HL-60 (cell line): ENCODE data around the gene PLD5.

Experiments
- DNase-seq, 2 experiments: peaks; one replicate each; pipeline ENCODE4 v3.0.0-alpha.2; 2010 to 2020; ENCODE audit warnings: low read depth in 1 of 2, low spot score in 1 of 2
- H3K27ac ChIP-seq: fragments of 250-450 bp; sonication (Bioruptor Pico); replicated peaks from 2 replicates; pipeline ENCODE4 v1.5.1; 2020; ENCODE audit warnings: mild to moderate bottlenecking, moderate library complexity
- H3K27me3 ChIP-seq: fragments of 250-450 bp; sonication (Bioruptor Pico); 2 replicates; pipeline ENCODE4 v1.5.1; 2021; ENCODE audit warnings: mild to moderate bottlenecking, moderate library complexity; ENCODE audit not compliant: insufficient read depth, poor library complexity, severe bottlenecking
- H3K4me3 ChIP-seq: replicated peaks from 2 replicates; pipeline ENCODE4 v1.5.1; 2011; ENCODE audit warnings: mild to moderate bottlenecking, control low read depth, low read length; ENCODE audit not compliant: insufficient read depth
- GABPA ChIP-seq: IDR thresholded peaks from 2 replicates; pipeline ENCODE4 v1.6.1; 2012; ENCODE audit warnings: low read depth
- POLR2AphosphoS5 ChIP-seq: IDR thresholded peaks from 2 replicates; pipeline ENCODE4 v1.6.1; 2012; ENCODE audit warnings: low read depth
- REST ChIP-seq: IDR thresholded peaks from 2 replicates; pipeline ENCODE4 v1.6.1; 2012; ENCODE audit warnings: low read depth; ENCODE audit not compliant: insufficient replicate concordance
- SPI1 ChIP-seq: IDR thresholded peaks from 2 replicates; pipeline ENCODE4 v1.6.1; 2012; ENCODE audit warnings: low read depth, mild to moderate bottlenecking, borderline replicate concordance
- TF ChIP-seq, protein P1 (sequence below): IDR thresholded peaks from one replicate; pipeline ENCODE4 v1.5.1; 2011; ENCODE audit warnings: low read length, control low read depth, inconsistent platforms; ENCODE audit not compliant: insufficient read depth

PLD5 gene

GRCh38 chr1:242425232-242425631, 99.3 kb downstream of the PLD5 start:
- no peak for DNase-seq
- no peak overlapping the region for H3K4me3 ChIP-seq
- TF ChIP-seq POLR2AphosphoS5 (no peak), GABPA (no peak), REST (no peak), SPI1 (no peak)
- TF ChIP-seq, protein P1, sequence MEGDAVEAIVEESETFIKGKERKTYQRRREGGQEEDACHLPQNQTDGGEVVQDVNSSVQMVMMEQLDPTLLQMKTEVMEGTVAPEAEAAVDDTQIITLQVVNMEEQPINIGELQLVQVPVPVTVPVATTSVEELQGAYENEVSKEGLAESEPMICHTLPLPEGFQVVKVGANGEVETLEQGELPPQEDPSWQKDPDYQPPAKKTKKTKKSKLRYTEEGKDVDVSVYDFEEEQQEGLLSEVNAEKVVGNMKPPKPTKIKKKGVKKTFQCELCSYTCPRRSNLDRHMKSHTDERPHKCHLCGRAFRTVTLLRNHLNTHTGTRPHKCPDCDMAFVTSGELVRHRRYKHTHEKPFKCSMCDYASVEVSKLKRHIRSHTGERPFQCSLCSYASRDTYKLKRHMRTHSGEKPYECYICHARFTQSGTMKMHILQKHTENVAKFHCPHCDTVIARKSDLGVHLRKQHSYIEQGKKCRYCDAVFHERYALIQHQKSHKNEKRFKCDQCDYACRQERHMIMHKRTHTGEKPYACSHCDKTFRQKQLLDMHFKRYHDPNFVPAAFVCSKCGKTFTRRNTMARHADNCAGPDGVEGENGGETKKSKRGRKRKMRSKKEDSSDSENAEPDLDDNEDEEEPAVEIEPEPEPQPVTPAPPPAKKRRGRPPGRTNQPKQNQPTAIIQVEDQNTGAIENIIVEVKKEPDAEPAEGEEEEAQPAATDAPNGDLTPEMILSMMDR = no peak

DNA sequence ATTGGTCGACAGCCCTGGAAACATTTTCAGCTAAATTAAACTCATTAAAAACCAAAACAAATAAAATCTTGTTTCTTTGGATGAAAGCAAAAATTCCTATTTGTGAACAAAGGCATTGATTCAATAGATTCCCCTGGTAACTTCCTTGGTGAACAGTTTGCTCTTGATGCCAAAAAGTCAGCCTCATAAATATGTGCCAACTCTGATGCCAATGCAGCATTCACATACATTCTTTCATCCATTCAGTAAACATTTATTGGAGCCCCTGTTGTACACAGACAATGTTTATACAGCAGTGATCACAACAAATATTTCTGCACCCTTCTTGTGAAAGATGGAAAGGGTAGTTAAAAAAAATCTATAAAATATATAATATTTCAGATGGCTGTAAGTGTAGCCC, 107.8 kb downstream of the PLD5 start:
- H3K27ac ChIP-seq = no peak overlapping the region
- no peak overlapping the region for H3K4me3 ChIP-seq
- no peak for DNase-seq
- TF ChIP-seq REST = no peak
- no peak for TF ChIP-seq GABPA
- H3K27me3 ChIP-seq = peaks cover 2% of the 10 kb centered on the region

More at GRCh38 chr1:242425232-242425631, 99.3 kb downstream of the PLD5 start:
- Histone ChIP-seq H3K27me3 (no peaks in the 10 kb centered on the region), H3K27ac (no peak overlapping the region)

GRCh38 chr1:242412921-242413320, 111.6 kb downstream of the PLD5 start:
- peak in 1 of 2 experiments; percentile 43 for DNase-seq
- TF ChIP-seq, protein P1 = no peak
- TF ChIP-seq POLR2AphosphoS5 (no peak), REST (no peak), GABPA (0 out of 2 replicates have a peak, but pooled peaks have one; percentile 35), SPI1 (peak; percentile 71)
- no peak overlapping the region for H3K4me3 ChIP-seq
- H3K27ac ChIP-seq = no peak overlapping the region
- peaks cover 2% of the 10 kb centered on the region for H3K27me3 ChIP-seq

DNA sequence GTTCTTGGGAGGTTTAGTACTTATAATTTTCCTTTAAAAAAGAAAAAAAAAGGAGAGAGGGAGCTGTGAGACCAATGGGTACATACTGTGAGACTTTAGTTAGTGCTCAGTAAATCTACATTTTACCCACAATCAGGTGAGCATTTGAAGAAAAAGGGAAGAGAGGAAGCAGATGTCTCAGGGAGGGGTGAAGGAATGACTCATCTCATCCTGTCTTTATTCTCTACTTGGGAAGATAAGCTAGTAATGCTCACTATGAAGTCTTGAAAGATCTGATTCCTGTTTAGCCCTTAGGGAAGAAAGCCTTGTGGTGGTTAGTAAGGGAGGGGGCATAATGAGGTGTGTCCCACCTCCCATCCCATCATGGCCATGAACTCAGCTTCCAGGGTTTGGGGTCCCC, 112.6 kb downstream of the PLD5 start:
- no peak for DNase-seq
- Histone ChIP-seq H3K27ac (no peak overlapping the region), H3K4me3 (no peak overlapping the region), H3K27me3 (peaks cover 2% of the 10 kb centered on the region)
- TF ChIP-seq SPI1 = no peak
- TF ChIP-seq GABPA = no peak
